OCI-LY3 (cell line): ENCODE measurements around the gene RHBG.
A peak's percentile ranks its signal among the peaks of the same experiment; 100 is the strongest.
"Not testable (repeated sequence)": the region's sequence is repeated elsewhere in the genome, so short reads cannot be mapped to it uniquely, and the experiment has no call there.

Source experiments
- H2AFZ ChIP-seq: fragments of 200-600, 300-600 bp; shearing (Covaris generic); 2 replicates; pipeline ENCODE4 v1.6.0; 2014; ENCODE audit warnings: antibody characterized with exemption, low read depth, low read length
- H3K27ac ChIP-seq: fragments of 200-600, 300-600 bp; sonication (generic); 2 replicates; pipeline ENCODE4 v1.5.1; 2014; ENCODE audit warnings: mild to moderate bottlenecking, low read length, moderate library complexity, mixed read lengths
- H3K27me3 ChIP-seq: fragments of 200-600, 300-600 bp; sonication (generic); 2 replicates; pipeline ENCODE4 v1.6.1; 2014; ENCODE audit warnings: low read depth, low read length, mixed read lengths
- H3K36me3 ChIP-seq: fragments of 200-600, 300-600 bp; sonication (generic); replicated peaks from 2 replicates; pipeline ENCODE3; 2014; ENCODE audit warnings: low read depth, low read length, mixed read lengths
- H3K4me1 ChIP-seq: fragments of 300-600, 200-600 bp; sonication (generic); 2 replicates; pipeline ENCODE4 v1.6.1; 2014; ENCODE audit warnings: low read length, mixed read lengths
- H3K4me2 ChIP-seq: fragments of 200-600, 300-600 bp; sonication (generic); 2 replicates; pipeline ENCODE4 v1.6.1; 2014; ENCODE audit warnings: low read length, mixed read lengths
- H3K4me3 ChIP-seq: fragments of 300-600, 200-600 bp; sonication (generic); 2 replicates; pipeline ENCODE4 v1.5.1; 2014; ENCODE audit warnings: antibody characterized with exemption, mild to moderate bottlenecking, low read length, moderate library complexity
- H3K79me2 ChIP-seq: fragments of 300-600, 200-600 bp; shearing (Covaris generic); 2 replicates; pipeline ENCODE4 v1.6.1; 2014; ENCODE audit warnings: mild to moderate bottlenecking, low read length, mixed read lengths
- H3K9ac ChIP-seq: fragments of 300-600, 200-600 bp; shearing (Covaris generic); 2 replicates; pipeline ENCODE4 v1.6.0; 2014; ENCODE audit warnings: mild to moderate bottlenecking, low read length, moderate library complexity
- H3K9me3 ChIP-seq: fragments of 200-600, 300-600 bp; shearing (Covaris generic); 2 replicates; pipeline ENCODE4 v1.6.1; 2014; ENCODE audit warnings: low read length, mixed read lengths; ENCODE audit not compliant: insufficient read depth
- H4K20me1 ChIP-seq: fragments of 200-600, 300-600 bp; sonication (generic); 2 replicates; pipeline ENCODE4 v1.6.1; 2016; ENCODE audit warnings: low read length, mixed read lengths; ENCODE audit not compliant: insufficient read depth
- EZH2phosphoT487 ChIP-seq: fragments of 200-600 bp; shearing (Covaris generic); IDR thresholded peaks from 2 replicates; pipeline ENCODE4 v1.6.1; 2018; ENCODE audit warnings: antibody characterized with exemption, mixed run types, low read depth
- TF ChIP-seq, protein P1 (sequence below): fragments of 200-600, 300-600 bp; sonication (generic); IDR thresholded peaks from 2 replicates; pipeline ENCODE4 v1.5.1; 2014; ENCODE audit warnings: antibody characterized with exemption, low read length, low read depth

Gene RHBG

DNA sequence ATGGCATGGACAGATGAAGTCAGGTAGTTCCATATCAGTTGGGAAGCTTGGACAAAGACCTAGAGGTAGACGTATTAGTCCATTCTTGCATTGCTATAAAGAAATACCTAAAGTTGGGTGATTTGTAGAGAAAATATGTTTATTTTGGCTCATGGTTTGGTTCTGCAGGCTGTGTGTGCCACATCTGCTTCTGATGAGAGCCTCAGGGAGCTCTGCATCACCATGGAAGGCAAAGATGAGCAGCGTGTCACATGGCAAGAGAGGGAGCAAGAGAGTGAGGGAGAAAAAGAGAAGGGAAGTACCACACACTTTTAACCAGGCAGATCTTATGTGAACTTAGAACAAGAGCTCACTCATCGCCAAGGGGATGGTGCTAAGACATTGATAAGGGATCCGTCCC lies 21.7 kb upstream of the RHBG start:
- Histone ChIP-seq H3K36me3 (no peaks in the 10 kb centered on the region), H3K27me3 (peaks cover 18% of the 10 kb centered on the region; the same call in 1 of the 2 replicates), H4K20me1 (no peaks in the 10 kb centered on the region), H3K4me1 (no peaks in the 10 kb centered on the region), H3K9me3 (no peaks in the 10 kb centered on the region), H3K27ac (no peak overlapping the region), H3K9ac (no peak overlapping the region), H3K79me2 (no peaks in the 10 kb centered on the region), H3K4me2 (no peak overlapping the region), H2AFZ (no peak overlapping the region), H3K4me3 (no peak overlapping the region)
- TF ChIP-seq EZH2phosphoT487, result no peak
- TF ChIP-seq, protein P1, sequence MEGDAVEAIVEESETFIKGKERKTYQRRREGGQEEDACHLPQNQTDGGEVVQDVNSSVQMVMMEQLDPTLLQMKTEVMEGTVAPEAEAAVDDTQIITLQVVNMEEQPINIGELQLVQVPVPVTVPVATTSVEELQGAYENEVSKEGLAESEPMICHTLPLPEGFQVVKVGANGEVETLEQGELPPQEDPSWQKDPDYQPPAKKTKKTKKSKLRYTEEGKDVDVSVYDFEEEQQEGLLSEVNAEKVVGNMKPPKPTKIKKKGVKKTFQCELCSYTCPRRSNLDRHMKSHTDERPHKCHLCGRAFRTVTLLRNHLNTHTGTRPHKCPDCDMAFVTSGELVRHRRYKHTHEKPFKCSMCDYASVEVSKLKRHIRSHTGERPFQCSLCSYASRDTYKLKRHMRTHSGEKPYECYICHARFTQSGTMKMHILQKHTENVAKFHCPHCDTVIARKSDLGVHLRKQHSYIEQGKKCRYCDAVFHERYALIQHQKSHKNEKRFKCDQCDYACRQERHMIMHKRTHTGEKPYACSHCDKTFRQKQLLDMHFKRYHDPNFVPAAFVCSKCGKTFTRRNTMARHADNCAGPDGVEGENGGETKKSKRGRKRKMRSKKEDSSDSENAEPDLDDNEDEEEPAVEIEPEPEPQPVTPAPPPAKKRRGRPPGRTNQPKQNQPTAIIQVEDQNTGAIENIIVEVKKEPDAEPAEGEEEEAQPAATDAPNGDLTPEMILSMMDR, result no peak

DNA sequence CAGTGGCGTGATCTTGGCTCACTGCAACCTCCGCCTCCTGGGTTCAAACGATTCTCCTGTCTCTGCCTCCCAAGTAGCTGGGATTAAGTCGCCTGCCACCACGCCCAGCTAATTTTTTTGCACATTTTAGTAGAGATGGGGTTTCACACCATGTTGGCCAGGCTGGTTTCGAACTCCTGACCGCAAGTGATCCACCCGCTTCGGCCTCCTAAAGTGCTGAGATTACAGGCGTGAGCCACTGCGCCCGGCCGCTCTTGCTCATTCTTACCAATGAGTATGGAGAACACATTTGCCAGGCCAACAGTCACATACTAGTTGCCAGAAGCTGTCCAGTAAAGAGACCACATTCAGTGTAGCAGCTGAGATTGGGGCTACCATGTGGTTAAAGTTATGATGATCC lies 16.5 kb upstream of the RHBG start:
- peaks cover 24% of the 10 kb centered on the region for H3K27me3 ChIP-seq
- H4K20me1 ChIP-seq, H3K36me3 ChIP-seq, H3K27ac ChIP-seq, H3K9ac ChIP-seq, H3K9me3 ChIP-seq, H3K4me2 ChIP-seq, H3K79me2 ChIP-seq, H3K4me3 ChIP-seq, H2AFZ ChIP-seq, H3K4me1 ChIP-seq: not testable (repeated sequence)

DNA sequence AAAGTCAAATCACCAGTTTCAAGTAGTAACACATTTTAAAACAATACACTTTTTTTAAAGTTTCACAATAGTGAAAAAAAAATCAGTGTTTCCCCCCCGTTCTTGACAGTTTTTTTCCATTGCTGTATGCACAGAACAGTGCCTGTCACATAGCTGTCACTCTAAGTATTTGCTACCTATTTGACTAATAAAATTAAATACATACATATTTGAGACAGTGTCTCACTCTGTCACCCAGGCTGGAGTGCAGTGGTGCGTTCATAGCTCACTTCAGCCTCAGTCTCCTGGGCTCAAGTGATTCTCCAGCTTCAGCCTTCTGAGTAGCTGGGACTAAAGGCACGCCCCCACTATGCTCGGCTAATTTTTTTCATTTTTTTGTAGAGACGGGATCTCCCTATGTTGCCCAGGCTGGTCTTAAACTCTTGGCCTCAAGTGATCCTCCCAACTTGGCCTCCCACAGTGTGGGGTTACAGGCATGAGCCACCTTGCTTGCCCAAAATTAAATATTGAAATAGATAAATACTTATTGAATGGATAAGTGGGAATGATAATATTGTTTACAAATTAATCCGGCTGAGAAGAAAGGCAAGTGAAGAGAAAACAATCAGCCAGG lies 12.6 kb upstream of the RHBG start:
- H4K20me1 ChIP-seq, result no peaks in the 10 kb centered on the region
- no peak overlapping the region for H3K27ac ChIP-seq
- no peaks in the 10 kb centered on the region for H3K79me2 ChIP-seq
- peak overlapping the region; percentile 28 for H2AFZ ChIP-seq
- H3K4me2 ChIP-seq, result peak overlapping the region; percentile 80
- peaks cover 37% of the 10 kb centered on the region for H3K27me3 ChIP-seq
- H3K4me1 ChIP-seq, result peaks cover 3% of the 10 kb centered on the region; the same call in 1 of the 2 replicates
- TF ChIP-seq, protein P1, result no peak
- TF ChIP-seq EZH2phosphoT487, result no peak
- no peaks in the 10 kb centered on the region for H3K9me3 ChIP-seq
- H3K9ac ChIP-seq, result 0 out of 2 replicates have a peak overlapping the region, but pooled peaks have one; percentile 1
- H3K4me3 ChIP-seq, result peak overlapping the region; percentile 70
- no peaks in the 10 kb centered on the region for H3K36me3 ChIP-seq

DNA sequence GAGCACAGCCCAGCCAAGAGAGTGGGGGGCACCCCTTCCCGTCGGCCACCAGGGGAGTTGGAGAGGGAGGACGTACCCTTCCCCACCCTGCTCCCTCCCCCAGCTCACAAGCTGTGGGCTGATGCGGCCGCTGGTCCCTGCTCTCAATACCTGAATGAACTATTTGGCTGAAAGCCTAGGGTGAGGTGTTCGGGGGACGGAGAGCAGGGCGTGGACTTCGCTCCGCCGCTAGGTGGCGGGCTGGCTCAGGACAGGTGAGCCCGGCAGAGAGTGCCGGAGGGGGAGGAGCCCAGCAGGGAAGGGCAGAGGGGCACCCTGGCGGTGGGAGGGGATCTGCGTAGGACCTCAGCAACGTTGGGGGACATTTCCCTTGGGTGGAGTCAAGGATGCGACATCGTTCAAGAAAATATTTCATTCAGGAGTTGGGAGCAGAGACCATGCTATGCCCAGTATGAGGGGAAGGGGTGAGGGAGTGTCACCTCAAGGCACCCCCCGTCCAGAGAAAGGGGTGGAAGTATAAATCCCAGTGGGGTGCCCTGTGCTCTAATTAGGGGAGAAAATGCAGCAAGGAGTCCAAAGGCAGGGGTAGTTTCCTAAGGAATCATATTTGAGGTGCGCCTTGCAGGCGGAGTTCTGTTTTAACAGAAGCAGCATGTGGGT lies 12.0 kb upstream of the RHBG start:
- Histone ChIP-seq H3K27me3 (peaks cover 37% of the 10 kb centered on the region), H3K4me1 (peaks cover 3% of the 10 kb centered on the region; the same call in 1 of the 2 replicates), H3K9me3 (no peaks in the 10 kb centered on the region), H2AFZ (peak overlapping the region; percentile 28), H3K79me2 (no peaks in the 10 kb centered on the region), H3K4me3 (peak overlapping the region; percentile 70), H3K36me3 (no peaks in the 10 kb centered on the region), H3K9ac (0 out of 2 replicates have a peak overlapping the region, but pooled peaks have one; percentile 1), H3K4me2 (peak overlapping the region; percentile 80), H3K27ac (no peak overlapping the region), H4K20me1 (no peaks in the 10 kb centered on the region)
- TF ChIP-seq, protein P1, result peak; percentile 98
- no peak for TF ChIP-seq EZH2phosphoT487
